NOMO-1 treated with DMSO at 0.1 percent for 48 hours (cell line): ENCODE results near the gene DISP3.

Experiments used
- DNase-seq: peaks from one replicate; lab custom pipeline; 2025; ENCODE audit not compliant: unreplicated experiment; lab: John Stamatoyannopoulos, UW

The DISP3 gene

GRCh38 chr1:11455967-11456570 is 22.9 kb upstream of the DISP3 start:
- no peak for DNase-seq

- no peak for DNase-seq
Observed at GRCh38 chr1:11456965-11457364, 22.0 kb upstream of the DISP3 start.

- DNase-seq = no peak
Observed at GRCh38 chr1:11458811-11459275, 20.1 kb upstream of the DISP3 start.

GRCh38 chr1:11461531-11462137 is 17.3 kb upstream of the DISP3 start:
- DNase-seq = no peak

GRCh38 chr1:11462224-11462923 is 16.6 kb upstream of the DISP3 start:
- no peak for DNase-seq

- no peak for DNase-seq
Observed at GRCh38 chr1:11463177-11463576, 15.8 kb upstream of the DISP3 start.

GRCh38 chr1:11465307-11465706 is 13.6 kb upstream of the DISP3 start:
- DNase-seq = no peak

- DNase-seq = no peak
Observed at GRCh38 chr1:11466416-11466815, 12.5 kb upstream of the DISP3 start.

GRCh38 chr1:11468878-11469277 is 10.1 kb upstream of the DISP3 start:
- no peak for DNase-seq

- DNase-seq = no peak
Observed at GRCh38 chr1:11470912-11471311, 8.0 kb upstream of the DISP3 start.

GRCh38 chr1:11471473-11471872 is 7.5 kb upstream of the DISP3 start:
- DNase-seq = no peak

GRCh38 chr1:11472284-11472683 is 6.7 kb upstream of the DISP3 start:
- DNase-seq = no peak

GRCh38 chr1:11472741-11473140 is 6.2 kb upstream of the DISP3 start:
- no peak for DNase-seq

- DNase-seq = peak; percentile 1
Observed at GRCh38 chr1:11473491-11474034, 5.4 kb upstream of the DISP3 start.

- DNase-seq = no peak
Observed at GRCh38 chr1:11474826-11475225, 4.1 kb upstream of the DISP3 start.

GRCh38 chr1:11475748-11476147 is 3.2 kb upstream of the DISP3 start:
- no peak for DNase-seq

GRCh38 chr1:11479375-11479979 is 522 bp downstream of the DISP3 start:
- no peak for DNase-seq

- no peak for DNase-seq
Observed at GRCh38 chr1:11481019-11481418, 2.1 kb downstream of the DISP3 start.

GRCh38 chr1:11482198-11482597 is 3.2 kb downstream of the DISP3 start:
- DNase-seq = no peak

GRCh38 chr1:11482701-11483479 is 3.9 kb downstream of the DISP3 start:
- no peak for DNase-seq
